Measurements from ENCODE around the gene CRELD1.

DNA sequence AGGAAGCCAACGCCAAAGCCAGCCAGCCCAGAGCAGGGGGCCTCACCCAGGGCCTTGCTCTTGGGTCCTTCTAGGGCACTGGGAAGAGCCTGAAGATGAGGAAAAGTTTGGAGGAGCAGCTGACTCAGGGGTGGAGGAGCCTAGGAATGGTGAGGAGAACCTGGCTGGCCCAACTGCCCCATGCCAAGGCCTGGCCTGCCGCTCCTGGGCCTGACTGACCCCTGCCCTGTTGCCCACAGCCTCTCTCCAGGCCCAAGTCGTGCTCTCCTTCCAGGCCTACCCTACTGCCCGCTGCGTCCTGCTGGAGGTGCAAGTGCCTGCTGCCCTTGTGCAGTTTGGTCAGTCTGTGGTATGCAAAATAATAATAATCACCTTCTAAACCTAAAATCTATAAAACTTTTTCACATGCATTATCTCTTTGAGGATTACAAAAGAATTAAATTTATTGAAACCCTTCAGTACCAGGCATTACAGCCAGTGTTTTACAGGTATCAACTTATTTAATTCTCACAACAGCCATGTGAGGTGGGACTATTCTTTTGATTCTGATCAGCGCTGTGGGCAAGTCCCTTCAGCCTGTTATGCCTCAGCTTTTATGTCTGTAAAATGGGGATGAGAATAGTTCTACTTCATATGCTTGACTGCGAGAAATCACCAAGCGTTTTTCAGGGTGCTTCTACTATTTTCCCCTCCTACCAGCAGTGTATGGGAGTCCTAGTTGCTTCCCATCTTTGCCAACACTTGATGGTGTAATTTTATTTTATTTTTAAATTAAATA, 15.2 kb upstream of the CRELD1 start:
- TF ChIP-seq POLR2AphosphoS5 (IDR thresholded peaks at IDR 0.05; ENCODE audit: low read depth, low read length) (no peak), TAF1 (IDR thresholded peaks at IDR 0.05; ENCODE audit: low read depth, low read length) (no peak)
